ENCODE results near the gene A1CF.
"Not testable (repeated sequence)": the region's sequence is repeated elsewhere in the genome, so short reads cannot be mapped to it uniquely, and the experiment has no call there.

A1CF gene

GRCh38 chr10:50794490-50794889, 90.9 kb downstream of the A1CF start:
- DNase-seq (ENCODE audit: low read depth in 2 of 2, low spot score in 1 of 2), result no peak

GRCh38 chr10:50788951-50789945, 96.2 kb downstream of the A1CF start:
- DNase-seq (ENCODE audit: low read depth in 2 of 2, low spot score in 1 of 2), result no peak

- not testable (repeated sequence) for DNase-seq (ENCODE audit: low read depth in 2 of 2, low spot score in 1 of 2)
Measured at GRCh38 chr10:50787962-50788361, 97.5 kb downstream of the A1CF start.

- not testable (repeated sequence) for DNase-seq (ENCODE audit: low read depth in 2 of 2, low spot score in 1 of 2)
Measured at GRCh38 chr10:50782017-50782416, 103.4 kb downstream of the A1CF start.

GRCh38 chr10:50780036-50780435, 105.4 kb downstream of the A1CF start:
- DNase-seq (ENCODE audit: low read depth in 2 of 2, low spot score in 1 of 2), result not testable (repeated sequence)

- DNase-seq (ENCODE audit: low read depth in 2 of 2, low spot score in 1 of 2), result not testable (repeated sequence)
Measured at GRCh38 chr10:50774868-50775267, 110.6 kb downstream of the A1CF start.

- DNase-seq (ENCODE audit: low read depth in 2 of 2, low spot score in 1 of 2), result not testable (repeated sequence)
Measured at GRCh38 chr10:50772042-50772441, 113.4 kb downstream of the A1CF start.

- not testable (repeated sequence) for DNase-seq (ENCODE audit: low read depth in 2 of 2, low spot score in 1 of 2)
Measured at GRCh38 chr10:50766774-50767513, 118.5 kb downstream of the A1CF start.

All from stimulated activated CD8-positive, alpha-beta memory T cell treated with anti-CD3 and anti-CD28 coated beads, Interleukin-4, amount 100 ng/mL, for 4 hours (primary cell).